Immature natural killer cell (primary cell): ENCODE measurements around the gene CDH4. TPM values are rescaled to one million over a fixed set of nuclear protein-coding genes. Genes with fewer than 3 reads are reported as not detected.

Experiments
- DNase-seq, 3 donors: peaks; one replicate each; pipeline ENCODE4 v3.0.0; 2022; ENCODE audit warnings: mixed read lengths in 1 of 3
- H3K27ac Mint-ChIP-seq, 6 donors: one replicate each; pipeline ENCODE4 v1.8.0; 2020; ENCODE audit warnings: mixed read lengths in 6 of 6, mild to moderate bottlenecking in 5 of 6, inconsistent platforms in 4 of 6, moderate library complexity in 3 of 6
- H3K27me3 Mint-ChIP-seq, 3 donors: one replicate each; pipeline ENCODE4 v1.8.0; 2020 to 2021; ENCODE audit warnings: low read depth in 3 of 3, mild to moderate bottlenecking in 3 of 3, mixed read lengths in 3 of 3, moderate library complexity in 3 of 3, inconsistent platforms in 1 of 3
- H3K36me3 Mint-ChIP-seq, 3 donors: one replicate each; pipeline ENCODE4 v1.8.0; 2020; ENCODE audit warnings: mixed read lengths in 3 of 3, inconsistent platforms in 2 of 3, mild to moderate bottlenecking in 2 of 3
- H3K4me1 Mint-ChIP-seq, 2 donors: one replicate each; pipeline ENCODE4 v1.8.0; 2020; ENCODE audit warnings: inconsistent platforms in 2 of 2, mild to moderate bottlenecking in 2 of 2, mixed read lengths in 2 of 2, moderate library complexity in 1 of 2
- H3K4me3 Mint-ChIP-seq, 5 donors: one replicate each; pipeline ENCODE4 v1.8.0; 2020; ENCODE audit warnings: mild to moderate bottlenecking in 5 of 5, mixed read lengths in 5 of 5, inconsistent platforms in 3 of 5, moderate library complexity in 3 of 5
- H3K9me3 Mint-ChIP-seq, 6 donors: one replicate each; pipeline ENCODE4 v1.8.0; 2020; ENCODE audit warnings: mild to moderate bottlenecking in 6 of 6, mixed read lengths in 6 of 6, inconsistent platforms in 4 of 6, moderate library complexity in 3 of 6
- polyA plus RNA-seq, 3 donors: library from polyadenylated mRNA; unstranded; fragments of 300-500 nt; fragmentation: Illumina TruSeq; gene quantifications; one replicate each; pipeline ENCODE4 v1.2.3, GENCODE V29; 2021

CDH4 gene
- polyA plus RNA-seq, 3 donors from 2014 or later, result not detected

GRCh38 chr20:61611401-61612180 is 359.5 kb downstream of the CDH4 start:
- Mint-ChIP-seq H3K4me3 (no peak overlapping the region), H3K9me3 (peaks cover 0 to 8% (median under 1%) of the 10 kb centered on the region in 6 donors)

GRCh38 chr20:61613917-61614705 is 362.1 kb downstream of the CDH4 start:
- no peak for DNase-seq
- peaks cover 0 to 8% (median 2%) of the 10 kb centered on the region in 6 donors for H3K9me3 Mint-ChIP-seq
- peaks cover 0 to 1% (median 0%) of the 10 kb centered on the region in 3 donors for H3K27me3 Mint-ChIP-seq
- H3K27ac Mint-ChIP-seq, result no peak overlapping the region
- H3K4me1 Mint-ChIP-seq, result no peaks in the 10 kb centered on the region
- no peaks in the 10 kb centered on the region for H3K36me3 Mint-ChIP-seq
- H3K4me3 Mint-ChIP-seq, result no peak overlapping the region

More at GRCh38 chr20:61611401-61612180, 359.5 kb downstream of the CDH4 start:
- Mint-ChIP-seq H3K36me3 (no peaks in the 10 kb centered on the region), H3K4me1 (no peaks in the 10 kb centered on the region), H3K27me3 (peaks cover 0 to 7% (median 3%) of the 10 kb centered on the region in 3 donors), H3K27ac (no peak overlapping the region)
- no peak for DNase-seq

GRCh38 chr20:61614706-61615100 is 362.6 kb downstream of the CDH4 start:
- Mint-ChIP-seq H3K4me1 (no peaks in the 10 kb centered on the region), H3K27me3 (peaks cover 0 to under 1% (median 0%) of the 10 kb centered on the region in 3 donors), H3K4me3 (no peak overlapping the region), H3K36me3 (no peaks in the 10 kb centered on the region), H3K27ac (no peak overlapping the region), H3K9me3 (peaks cover 0 to 7% (median 2%) of the 10 kb centered on the region in 6 donors)
- no peak for DNase-seq

- H3K9me3 Mint-ChIP-seq, result peaks cover 0 to 4% (median 1%) of the 10 kb centered on the region in 6 donors
- no peaks in the 10 kb centered on the region for H3K4me1 Mint-ChIP-seq
- no peak overlapping the region for H3K4me3 Mint-ChIP-seq
- no peaks in the 10 kb centered on the region for H3K36me3 Mint-ChIP-seq
- no peak for DNase-seq
- no peaks in the 10 kb centered on the region for H3K27me3 Mint-ChIP-seq
- H3K27ac Mint-ChIP-seq, result no peak overlapping the region
Measured at GRCh38 chr20:61615806-61616205, 363.7 kb downstream of the CDH4 start.

DNA sequence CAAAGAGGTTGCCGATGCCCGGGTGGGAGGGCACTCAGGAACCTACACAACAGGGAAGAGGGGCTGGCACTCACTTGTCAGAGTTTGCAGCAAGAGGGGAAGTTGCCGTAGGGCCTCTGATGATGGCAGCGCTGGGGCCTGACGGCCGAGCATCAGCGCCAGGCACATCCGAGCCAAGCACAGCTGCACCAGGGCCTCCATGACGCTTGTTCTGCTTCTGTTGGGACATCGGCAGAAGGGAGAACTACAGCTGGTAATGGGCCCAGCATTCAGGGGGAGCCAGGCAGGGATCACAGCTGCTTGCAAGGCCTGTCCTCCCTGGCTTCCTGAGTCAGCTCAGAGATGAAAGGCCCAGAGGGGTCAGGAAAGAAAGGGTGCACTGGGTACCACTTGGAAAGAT is 367.7 kb downstream of the CDH4 start:
- Mint-ChIP-seq H3K27me3 (peaks cover 0 to 4% (median 2%) of the 10 kb centered on the region in 3 donors), H3K36me3 (no peaks in the 10 kb centered on the region), H3K4me3 (no peak overlapping the region), H3K27ac (no peak overlapping the region), H3K4me1 (no peaks in the 10 kb centered on the region), H3K9me3 (peaks cover 0 to 5% (median 0%) of the 10 kb centered on the region in 6 donors)
- DNase-seq, result no peak

GRCh38 chr20:61620174-61620573 is 368.1 kb downstream of the CDH4 start:
- no peaks in the 10 kb centered on the region for H3K36me3 Mint-ChIP-seq

GRCh38 chr20:61621035-61621730 is 369.1 kb downstream of the CDH4 start:
- no peak overlapping the region for H3K27ac Mint-ChIP-seq
- H3K27me3 Mint-ChIP-seq, result peaks cover 1 to 6% (median 2%) of the 10 kb centered on the region in 3 donors
- H3K4me3 Mint-ChIP-seq, result no peak overlapping the region
- H3K36me3 Mint-ChIP-seq, result no peaks in the 10 kb centered on the region
- H3K9me3 Mint-ChIP-seq, result peaks cover 0 to 5% (median 0%) of the 10 kb centered on the region in 6 donors
- no peaks in the 10 kb centered on the region for H3K4me1 Mint-ChIP-seq
- DNase-seq, result no peak

More at GRCh38 chr20:61620174-61620573, 368.1 kb downstream of the CDH4 start:
- peaks cover 0 to 5% (median 0%) of the 10 kb centered on the region in 6 donors for H3K9me3 Mint-ChIP-seq
- no peaks in the 10 kb centered on the region for H3K4me1 Mint-ChIP-seq
- H3K4me3 Mint-ChIP-seq, result no peak overlapping the region
- H3K27ac Mint-ChIP-seq, result no peak overlapping the region
- peaks cover 0 to 4% (median 2%) of the 10 kb centered on the region in 3 donors for H3K27me3 Mint-ChIP-seq
- no peak for DNase-seq

DNA sequence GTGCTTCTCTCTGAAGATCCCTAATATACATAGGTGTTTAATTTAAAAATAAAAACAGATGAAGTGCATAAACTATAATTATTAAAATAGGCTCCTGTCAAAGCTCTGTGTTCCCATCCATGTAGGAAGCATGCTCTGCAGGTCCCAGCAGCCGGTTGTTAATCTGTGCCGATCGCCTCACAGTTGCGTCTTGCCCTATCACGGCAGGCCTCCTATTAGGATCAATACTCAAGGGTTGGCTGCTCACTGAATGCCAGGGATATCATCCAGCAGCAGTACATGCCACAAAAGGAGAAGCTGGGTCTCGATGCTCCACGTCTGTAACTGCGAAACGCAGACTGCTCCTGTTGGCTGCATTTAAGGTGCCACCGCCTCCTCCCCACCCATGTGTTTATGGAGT is 369.8 kb downstream of the CDH4 start:
- H3K27ac Mint-ChIP-seq, result no peak overlapping the region
- DNase-seq, result no peak
- H3K4me3 Mint-ChIP-seq, result no peak overlapping the region
- no peaks in the 10 kb centered on the region for H3K4me1 Mint-ChIP-seq
- peaks cover 0 to 5% (median 0%) of the 10 kb centered on the region in 6 donors for H3K9me3 Mint-ChIP-seq
- peaks cover 2 to 6% (median 3%) of the 10 kb centered on the region in 3 donors for H3K27me3 Mint-ChIP-seq
- H3K36me3 Mint-ChIP-seq, result no peaks in the 10 kb centered on the region

DNA sequence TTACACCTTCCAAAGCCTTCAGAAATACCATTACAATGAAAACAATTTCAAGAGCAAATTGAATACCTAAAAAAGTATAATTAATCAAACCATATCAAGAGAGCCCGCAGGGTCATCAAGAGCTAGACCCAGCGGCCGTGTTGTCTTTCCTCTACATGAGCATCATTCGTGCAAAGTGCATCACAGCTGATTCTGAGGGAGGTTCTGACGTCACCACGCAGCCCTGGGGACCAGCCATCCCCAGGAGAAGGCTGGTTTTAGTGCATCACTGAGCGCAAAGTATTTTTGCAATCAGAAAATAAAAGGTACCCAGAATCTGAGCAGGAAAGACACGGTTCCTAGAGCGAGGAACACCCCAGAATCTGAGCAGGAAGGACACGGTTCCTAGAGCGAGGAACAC is 371.4 kb downstream of the CDH4 start:
- DNase-seq, result no peak
- Mint-ChIP-seq H3K4me3 (no peak overlapping the region), H3K9me3 (peaks cover 0 to 2% (median 0%) of the 10 kb centered on the region in 6 donors), H3K27me3 (peaks cover 2 to 6% (median 3%) of the 10 kb centered on the region in 3 donors), H3K27ac (no peak overlapping the region), H3K36me3 (no peaks in the 10 kb centered on the region), H3K4me1 (no peaks in the 10 kb centered on the region)

DNA sequence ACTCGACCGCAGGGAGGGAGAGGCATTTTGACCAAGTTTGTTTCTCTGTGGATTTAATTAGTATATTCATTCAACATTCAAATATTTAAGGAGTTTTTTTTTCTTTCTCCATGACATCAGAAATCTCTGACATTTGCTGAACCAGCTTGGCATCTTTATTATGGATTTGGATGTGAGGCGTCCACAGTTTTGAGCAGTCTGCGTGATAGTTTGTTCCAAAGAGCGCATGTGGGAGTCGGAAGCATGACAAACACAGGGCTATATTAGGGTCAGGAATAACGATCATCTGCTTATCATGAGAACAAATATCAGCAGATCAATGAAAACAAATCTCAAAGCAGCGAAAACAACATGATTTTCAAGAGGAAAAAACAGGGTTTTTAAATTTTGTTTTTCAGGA is 373.2 kb downstream of the CDH4 start:
- peaks cover 2 to 8% (median 3%) of the 10 kb centered on the region in 3 donors for H3K27me3 Mint-ChIP-seq
- no peaks in the 10 kb centered on the region for H3K36me3 Mint-ChIP-seq
- no peak overlapping the region for H3K27ac Mint-ChIP-seq
- no peaks in the 10 kb centered on the region for H3K4me1 Mint-ChIP-seq
- H3K4me3 Mint-ChIP-seq, result no peak overlapping the region
- DNase-seq, result no peak
- peaks cover 0 to 2% (median 0%) of the 10 kb centered on the region in 6 donors for H3K9me3 Mint-ChIP-seq

DNA sequence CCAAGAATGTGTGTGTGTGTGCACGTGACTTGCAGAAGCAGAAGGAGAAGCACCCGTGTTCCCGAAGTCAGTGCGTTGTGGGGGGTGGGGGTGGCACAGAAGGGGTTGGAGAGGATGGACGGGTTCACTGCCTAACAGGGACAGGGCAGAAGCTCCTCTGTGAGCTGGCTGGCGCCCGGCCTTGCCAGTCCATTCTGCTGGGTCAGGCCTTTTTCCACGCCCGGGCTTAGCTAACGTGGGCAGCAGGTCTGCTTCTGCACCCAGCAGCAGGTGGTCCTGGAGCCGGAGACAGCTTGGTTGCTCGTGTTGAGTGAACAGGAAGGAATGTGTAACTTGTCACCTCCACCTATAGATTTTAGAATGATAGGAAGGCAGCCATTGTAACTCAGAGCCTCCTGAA is 374.4 kb downstream of the CDH4 start:
- Mint-ChIP-seq H3K4me3 (no peak overlapping the region), H3K27ac (no peak overlapping the region), H3K4me1 (no peaks in the 10 kb centered on the region), H3K36me3 (no peaks in the 10 kb centered on the region), H3K27me3 (peaks cover 2 to 8% (median 4%) of the 10 kb centered on the region in 3 donors), H3K9me3 (peaks cover 0 to 2% (median 0%) of the 10 kb centered on the region in 6 donors)
- no peak for DNase-seq

DNA sequence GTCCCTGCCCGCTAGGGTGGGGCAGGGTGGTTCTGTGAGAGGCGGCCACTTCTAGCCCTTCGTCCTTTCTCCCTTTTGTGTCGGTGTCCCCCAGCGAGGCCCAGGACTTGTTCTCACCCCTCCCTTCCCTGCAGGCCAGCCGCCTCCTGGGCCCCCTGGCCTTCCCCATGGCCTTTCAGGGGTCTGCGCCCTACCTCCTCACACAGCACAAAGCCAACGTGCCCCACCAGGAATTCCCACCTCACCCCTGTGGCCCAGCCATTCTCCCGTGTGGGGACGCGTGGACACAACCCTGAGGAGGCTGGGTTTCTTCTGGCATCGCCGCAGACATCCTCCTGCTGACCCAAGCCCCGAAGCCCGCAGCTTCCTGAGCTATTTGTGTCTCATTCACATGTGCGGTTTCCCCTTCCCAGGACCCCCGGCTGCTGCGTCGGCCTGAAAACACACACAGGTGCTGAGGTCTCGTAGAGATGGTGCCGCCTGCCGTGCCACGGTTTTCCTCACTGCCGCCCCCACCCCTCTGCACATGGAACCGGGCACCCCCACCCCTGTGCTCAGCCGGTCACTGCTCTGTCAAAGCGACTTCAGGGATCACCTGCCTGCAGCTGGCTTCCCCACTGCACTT is 375.8 kb downstream of the CDH4 start:
- no peak overlapping the region for H3K27ac Mint-ChIP-seq
- H3K4me1 Mint-ChIP-seq, result no peaks in the 10 kb centered on the region
- H3K4me3 Mint-ChIP-seq, result no peak overlapping the region
- H3K27me3 Mint-ChIP-seq, result peaks cover 2 to 6% (median 4%) of the 10 kb centered on the region in 3 donors
- peaks cover 0 to 2% (median 0%) of the 10 kb centered on the region in 6 donors for H3K9me3 Mint-ChIP-seq
- H3K36me3 Mint-ChIP-seq, result no peaks in the 10 kb centered on the region
- no peak for DNase-seq

DNA sequence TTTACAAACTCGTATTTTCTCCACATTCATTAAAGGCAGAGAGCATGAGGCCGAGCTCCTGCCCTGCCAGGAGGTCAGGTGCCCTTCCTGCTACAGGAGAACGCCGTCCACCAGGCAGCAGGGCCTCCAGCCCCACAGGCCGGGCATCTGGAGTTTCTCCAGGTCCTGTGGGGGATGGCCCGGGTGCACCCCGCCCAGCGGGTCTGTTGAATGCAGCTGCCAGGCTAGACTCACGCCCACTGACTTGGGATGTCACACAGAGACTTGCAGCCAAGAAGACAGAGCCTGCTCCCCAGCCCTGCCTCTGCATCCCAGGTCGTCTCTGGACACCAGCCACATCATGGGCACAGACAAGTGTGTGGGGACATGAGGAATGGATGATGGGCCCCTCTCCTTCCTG is 376.4 kb downstream of the CDH4 start:
- Mint-ChIP-seq H3K36me3 (no peaks in the 10 kb centered on the region), H3K27ac (no peak overlapping the region), H3K4me1 (no peaks in the 10 kb centered on the region), H3K27me3 (peaks cover 1 to 6% (median 3%) of the 10 kb centered on the region in 3 donors), H3K4me3 (no peak overlapping the region), H3K9me3 (peaks cover 0 to 4% (median 4%) of the 10 kb centered on the region in 6 donors)
- DNase-seq, result no peak
